Kidney (tissue), 14 donors: ENCODE results near the gene METTL27. TPM values are rescaled to one million over a fixed set of nuclear protein-coding genes. Genes with fewer than 3 reads are reported as not detected.

Experiments used
- DNase-seq, 5 donors: peaks; one replicate each; pipeline ENCODE4 v3.0.0-alpha.2; 2013 to 2020
- FAIRE-seq: peaks from 2 replicates; lab custom pipeline; 2012; peaks lifted over from hg19 to GRCh38; lab: Jason Lieb, UNC
- H3K27ac ChIP-seq, 2 donors: one replicate each; pipeline ENCODE4 v1.7.0; 2013; ENCODE audit warnings: low read depth in 2 of 2, low read length in 2 of 2, inconsistent platforms in 1 of 2
- H3K27me3 ChIP-seq: one replicate; pipeline ENCODE4 v1.7.1; 2013; ENCODE audit warnings: low read length, inconsistent platforms; ENCODE audit not compliant: control insufficient read depth, insufficient read depth
- H3K36me3 ChIP-seq, 3 donors: one replicate each; pipeline versions ENCODE4 v1.7.0 to v1.7.1; 2013; ENCODE audit warnings: low read length in 3 of 3, control low read depth in 1 of 3, inconsistent platforms in 1 of 3; ENCODE audit not compliant: insufficient read depth in 3 of 3, control insufficient read depth in 2 of 3
- H3K4me1 ChIP-seq, 3 donors: one replicate each; pipeline versions ENCODE4 v1.7.0 to v1.7.1; 2013; ENCODE audit warnings: low read length in 3 of 3, inconsistent platforms in 1 of 3, low read depth in 1 of 3; ENCODE audit not compliant: control insufficient read depth in 2 of 3, insufficient read depth in 2 of 3
- H3K4me3 ChIP-seq, 3 donors: one replicate each; pipeline versions ENCODE4 v1.7.0 to v1.8.1; 2013; ENCODE audit warnings: low read length in 3 of 3, control low read depth in 1 of 3, inconsistent platforms in 1 of 3
- H3K9ac ChIP-seq, 3 donors: one replicate each; pipeline versions ENCODE4 v1.7.0 to v1.7.1; 2013; ENCODE audit warnings: low read length in 3 of 3, control low read depth in 1 of 3, inconsistent platforms in 1 of 3
- H3K9me3 ChIP-seq, 3 donors: one replicate each; pipeline versions ENCODE4 v1.7.0 to v1.7.1; 2013; ENCODE audit warnings: low read length in 3 of 3, control low read depth in 1 of 3, inconsistent platforms in 1 of 3; ENCODE audit not compliant: control insufficient read depth in 2 of 3, insufficient read depth in 1 of 3
- CTCF ChIP-seq: IDR thresholded peaks from 3 replicates; pipeline ENCODE4 v1.5.1; 2012; ENCODE audit warnings: mild to moderate bottlenecking, moderate library complexity, borderline replicate concordance; ENCODE audit not compliant: insufficient read depth; ENCODE audit errors: extremely low read depth
- intact Hi-C: fragments of 100-400 bp; cut with DNase I; formaldehyde crosslinking; loops from one replicate; pipeline ENCODE4 v1.11.1; 2022
- polyA plus RNA-seq: library from polyadenylated mRNA; stranded (reverse); fragments of 350-450 nt; fragmentation: Illumina TruSeq; extraction: RNeasy Lipid Tissue Mini Kit (QIAGEN cat#74804); gene quantifications from one replicate; pipeline ENCODE4 v1.2.3, GENCODE V29; 2014; ENCODE audit warnings: low read depth, low replicate concordance; ENCODE audit not compliant: insufficient read depth
- total RNA-seq: library from RNA; stranded (reverse); fragmentation: NEBNext Ultra II Directional; extraction: Animal tissue kit (Norgen Biotek cat#: 25700); gene quantifications from one replicate; pipeline ENCODE4 v1.2.1, GENCODE V29; 2021
- donor health status: control.
- donor health status: control.
- donor health status: control.
- donor health status: control.
- donor health status: control.
- donor health status: DM: yes; HTN: yes; CAD: no.
- donor health status: Normal renal cell carcinoma (clear cell type).

METTL27 gene
- total and polyA plus RNA-seq, 2 donors from 2014 or later, result 12.9 to 19.3 TPM

GRCh38 chr7:73831834-73832651, 10.3 kb downstream of the METTL27 start:
- Histone ChIP-seq H3K27me3 (no peaks in the 10 kb centered on the region), H3K36me3 (no peaks in the 10 kb centered on the region), H3K9ac (peak overlapping the region; percentile 71 to 99 (median 97)), H3K4me3 (peak overlapping the region; percentile 76 to 80 (median 76)), H3K27ac (peak overlapping the region; percentile 99), H3K9me3 (no peaks in the 10 kb centered on the region), H3K4me1 (peaks cover 5 to 34% (median 26%) of the 10 kb centered on the region in 3 donors)
- DNase-seq (peak; percentile 89 to 94 (median 92)), FAIRE-seq (no peak)
- no peak for TF ChIP-seq CTCF
- intact Hi-C loops, result no loop called here

DNA sequence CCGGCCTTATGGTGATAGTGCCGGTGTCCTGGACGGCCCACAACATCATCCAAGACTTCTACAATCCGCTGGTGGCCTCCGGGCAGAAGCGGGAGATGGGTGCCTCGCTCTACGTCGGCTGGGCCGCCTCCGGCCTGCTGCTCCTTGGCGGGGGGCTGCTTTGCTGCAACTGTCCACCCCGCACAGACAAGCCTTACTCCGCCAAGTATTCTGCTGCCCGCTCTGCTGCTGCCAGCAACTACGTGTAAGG, 10.8 kb downstream of the METTL27 start:
- Histone ChIP-seq H3K4me1 (peaks cover 5 to 38% (median 27%) of the 10 kb centered on the region in 3 donors), H3K27me3 (no peaks in the 10 kb centered on the region), H3K4me3 (peak overlapping the region; percentile 76 to 80 (median 76)), H3K9me3 (no peaks in the 10 kb centered on the region), H3K9ac (peak overlapping the region; percentile 71 to 99 (median 97)), H3K27ac (peak overlapping the region; percentile 99), H3K36me3 (no peaks in the 10 kb centered on the region)
- intact Hi-C loops, result no loop called here
- DNase-seq (no peak), FAIRE-seq (no peak)
- TF ChIP-seq CTCF, result no peak

- FAIRE-seq (no peak), DNase-seq (peak; percentile 93 to 95 (median 94))
- H3K4me3 ChIP-seq, result peak within 1 kb of the TSS; percentile 76 to 80 (median 76)
- intact Hi-C loops, result no loop called here
- H3K9ac ChIP-seq, result peak within 1 kb of the TSS; percentile 71 to 99 (median 97)
- H3K4me1 ChIP-seq, result peaks cover 5 to 40% (median 27%) of the 10 kb centered on the region in 3 donors
- no peaks in the 10 kb centered on the region for H3K27me3 ChIP-seq
- no peaks in the 10 kb centered on the region for H3K9me3 ChIP-seq
- no peaks in the 10 kb centered on the region for H3K36me3 ChIP-seq
- peak within 1 kb of the TSS; percentile 99 for H3K27ac ChIP-seq
- TF ChIP-seq CTCF, result no peak
Observed at GRCh38 chr7:73830681-73831583, 11.4 kb downstream of the METTL27 start, which contains the start of gene CLDN4. Gene CLDN4 (plus strand): TSS chr7:73830996. CDS start chr7:73831202, 206 bp downstream.
